ENCODE results near the gene SLC16A8. TPM values are rescaled to one million over a fixed set of nuclear protein-coding genes. Genes with fewer than 3 reads are reported as not detected.
"Not testable (repeated sequence)": the region's sequence is repeated elsewhere in the genome, so short reads cannot be mapped to it uniquely, and the experiment has no call there.

Gene SLC16A8
- total RNA-seq, 1 donor from 2014 or later = not detected

GRCh38 chr22:38089474-38089851, 5.5 kb upstream of the SLC16A8 start:
- intact Hi-C loops (cut with DNase I) = no loop called here
- DNase-seq (ENCODE audit: low spot score) = no peak

- no peak for DNase-seq (ENCODE audit: low spot score)
- intact Hi-C loops (cut with DNase I) = no loop called here
Observed at GRCh38 chr22:38088629-38089473, 4.9 kb upstream of the SLC16A8 start.

GRCh38 chr22:38087855-38088254, 3.9 kb upstream of the SLC16A8 start:
- DNase-seq (ENCODE audit: low spot score) = no peak
- intact Hi-C loops (cut with DNase I) = no loop called here

DNA sequence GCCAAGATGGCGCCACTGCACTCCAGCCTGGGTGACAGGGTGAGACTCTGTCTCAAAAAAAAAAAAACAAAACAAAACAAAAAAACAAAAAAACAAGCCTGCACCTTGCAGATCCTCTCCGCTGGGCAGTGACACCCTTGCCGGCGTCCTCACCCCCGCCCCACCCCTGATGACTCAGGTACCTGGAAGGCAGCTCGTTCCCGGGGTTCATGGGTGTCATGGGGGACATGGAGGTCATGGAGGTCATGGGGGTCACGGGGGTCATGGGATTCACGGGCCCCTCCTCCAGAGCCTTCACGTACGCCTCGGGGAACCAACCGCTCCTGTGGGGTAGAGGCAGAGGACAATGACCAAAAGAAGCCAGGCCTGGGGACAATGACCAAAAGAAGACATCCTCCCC, 3.0 kb upstream of the SLC16A8 start:
- DNase-seq (ENCODE audit: low spot score) = no peak

DNA sequence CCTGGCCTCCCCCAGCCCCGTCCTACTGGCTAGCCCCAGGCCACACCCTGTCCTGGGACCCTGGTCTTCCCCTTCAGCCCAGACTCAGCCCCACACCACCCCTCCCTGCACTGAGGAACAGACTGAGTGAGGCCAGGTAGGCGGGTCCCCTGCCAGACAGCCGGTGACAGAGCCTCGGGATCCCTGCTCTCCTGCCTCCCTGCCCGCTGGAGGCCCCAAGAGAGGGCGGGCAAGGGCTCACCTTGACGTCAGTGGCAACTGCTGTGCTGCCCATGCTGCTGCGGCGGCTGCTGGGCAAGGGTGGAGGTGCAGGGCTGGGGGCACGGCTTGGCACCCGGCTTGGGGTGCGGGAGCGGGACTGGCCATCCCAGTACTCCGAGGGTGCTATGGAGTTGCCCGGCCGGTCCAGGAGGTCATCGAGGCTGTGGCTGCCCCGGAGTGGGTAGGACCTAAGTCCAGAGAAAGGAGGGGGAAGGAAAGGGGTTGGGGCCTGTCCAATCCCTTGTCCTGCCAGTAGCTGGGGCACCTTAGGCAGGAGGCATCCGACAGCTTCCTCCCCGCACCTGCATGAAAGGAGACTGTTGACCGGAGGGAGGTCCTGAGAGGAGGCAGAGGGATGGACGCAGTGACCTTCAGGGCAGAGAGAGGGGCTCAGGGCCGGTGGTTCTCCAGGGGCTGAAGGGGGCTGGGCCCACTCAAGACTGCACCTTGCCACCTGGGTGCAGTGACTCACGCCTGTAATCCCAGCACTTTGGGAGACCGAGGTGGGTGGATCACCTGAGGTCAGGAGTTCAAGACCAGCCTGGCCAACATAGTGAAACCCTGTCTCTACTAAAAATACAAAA, 2.2 kb upstream of the SLC16A8 start:
- intact Hi-C loops (cut with DNase I) = no loop called here
- DNase-seq (ENCODE audit: low spot score) = no peak

More for the DNA sequence above, 3.0 kb upstream of the SLC16A8 start:
- intact Hi-C loops (cut with DNase I) = no loop called here

GRCh38 chr22:38085501-38085900, 1.5 kb upstream of the SLC16A8 start:
- no peak for DNase-seq (ENCODE audit: low spot score)
- intact Hi-C loops (cut with DNase I) = no loop called here

GRCh38 chr22:38085056-38085455, 1.1 kb upstream of the SLC16A8 start:
- intact Hi-C loops (cut with DNase I) = no loop called here

GRCh38 chr22:38082986-38083710, 836 bp downstream of the SLC16A8 start:
- no peak for DNase-seq (ENCODE audit: low spot score)
- intact Hi-C loops (cut with DNase I) = no loop called here

More at GRCh38 chr22:38085056-38085455, 1.1 kb upstream of the SLC16A8 start:
- DNase-seq (ENCODE audit: low spot score) = no peak

DNA sequence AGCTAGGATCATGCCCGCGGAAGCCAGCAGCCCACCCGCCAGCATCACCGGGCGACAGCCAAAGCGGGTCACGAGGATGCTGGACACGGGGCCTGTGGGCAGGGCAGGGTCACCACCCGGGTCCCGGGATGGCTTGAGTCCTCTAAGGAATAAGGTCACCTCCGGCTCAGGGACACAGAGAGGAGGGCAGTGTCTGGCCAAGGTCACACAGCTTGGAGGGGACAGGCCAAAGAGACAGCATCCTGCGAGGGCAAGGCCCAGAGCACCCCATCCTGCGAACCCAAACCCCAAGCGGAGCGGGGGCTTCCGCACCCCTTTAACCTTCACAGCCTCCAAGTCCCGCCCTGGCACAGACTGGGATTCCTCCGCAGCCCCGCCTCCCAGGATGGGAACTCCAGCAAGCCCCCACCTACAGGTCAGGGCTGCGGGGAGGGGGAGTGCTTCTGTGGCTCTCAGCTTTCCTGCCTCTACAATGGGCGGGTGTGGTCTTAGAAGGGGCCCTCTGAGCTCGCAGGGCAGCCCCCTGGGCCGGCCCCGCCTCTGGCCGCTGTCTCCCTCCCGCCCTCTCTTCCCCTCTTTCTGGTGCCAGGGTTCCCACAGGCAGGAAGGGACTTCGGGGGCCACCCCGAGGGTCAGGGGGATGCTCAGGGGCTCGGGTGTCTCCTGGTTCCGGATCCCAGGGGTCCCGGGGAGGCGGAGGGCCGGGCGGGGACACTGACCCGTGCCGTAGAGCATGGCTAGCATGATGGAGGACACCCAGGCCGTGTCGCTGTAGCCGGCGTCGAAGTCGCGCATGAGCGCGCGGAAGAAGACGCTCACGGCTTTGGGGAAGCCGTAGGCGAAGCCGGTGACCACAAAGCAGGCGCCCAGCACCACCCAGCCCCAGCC, 1.8 kb downstream of the SLC16A8 start:
- intact Hi-C loops (cut with DNase I) = no loop called here
- no peak for DNase-seq (ENCODE audit: low spot score)

- DNase-seq (ENCODE audit: low spot score) = no peak
- intact Hi-C loops (cut with DNase I) = no loop called here
Observed at GRCh38 chr22:38081636-38081940, 2.4 kb downstream of the SLC16A8 start.

DNA sequence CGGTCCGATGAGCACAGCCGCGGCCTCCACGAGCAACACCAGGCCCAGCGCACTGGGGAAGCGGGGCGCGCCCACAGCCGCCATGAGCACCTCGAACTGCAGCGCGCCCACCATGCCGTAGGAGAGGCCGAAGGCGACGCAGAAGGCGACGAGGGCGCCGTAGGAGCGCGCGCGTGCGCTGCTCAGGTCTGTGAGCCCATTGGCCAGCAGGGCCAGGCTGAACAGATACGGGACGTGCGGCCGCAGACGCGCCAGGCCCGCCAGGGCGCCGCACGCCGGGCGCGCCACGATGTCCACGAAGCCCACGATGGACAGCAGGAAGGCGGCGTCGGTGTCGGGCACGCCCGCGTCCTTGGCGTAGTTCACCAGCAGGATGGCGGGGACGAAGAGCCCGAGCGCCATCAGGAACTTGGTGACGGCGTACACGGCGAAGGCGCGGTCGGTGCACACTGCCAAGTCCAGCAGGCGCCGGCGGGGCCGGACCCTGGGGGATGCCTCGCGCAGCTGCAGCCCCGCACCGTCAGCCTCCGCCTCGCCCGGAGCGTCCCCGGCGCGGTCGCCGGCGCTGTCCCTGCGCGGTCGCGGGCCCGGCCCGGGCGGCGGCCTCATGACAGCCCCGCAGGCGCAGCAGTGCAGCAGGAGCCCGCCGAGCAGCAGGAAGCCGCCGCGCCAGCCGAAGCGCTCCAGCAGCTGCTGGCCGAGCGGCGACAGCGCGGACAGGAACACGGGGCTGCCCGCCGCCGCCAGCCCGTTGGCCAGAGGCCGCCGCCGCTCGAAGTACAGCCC, 2.9 kb downstream of the SLC16A8 start:
- intact Hi-C loops (cut with DNase I) = no loop called here

DNA sequence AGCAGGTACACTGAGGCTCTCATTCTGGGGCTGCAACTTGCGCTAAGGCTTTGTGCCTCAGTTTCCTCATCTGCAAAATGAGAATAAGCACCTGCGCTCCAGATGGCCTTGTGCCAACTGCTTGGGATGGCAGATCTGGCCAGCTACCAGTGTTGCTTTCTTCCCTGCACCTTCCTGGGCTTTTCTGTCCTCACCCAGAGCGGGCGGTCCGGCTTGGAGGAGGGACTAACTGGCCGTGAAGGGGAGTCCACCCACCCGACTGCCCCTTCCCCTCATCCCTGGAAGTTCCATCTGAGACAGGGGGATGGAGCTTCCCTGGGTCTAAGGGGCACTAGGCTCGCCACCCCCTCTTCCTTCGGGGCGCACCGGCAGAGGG, 3.5 kb downstream of the SLC16A8 start:
- intact Hi-C loops (cut with DNase I) = no loop called here
- DNase-seq (ENCODE audit: low spot score) = no peak

More for the DNA sequence above, 2.9 kb downstream of the SLC16A8 start:
- no peak for DNase-seq (ENCODE audit: low spot score)

DNA sequence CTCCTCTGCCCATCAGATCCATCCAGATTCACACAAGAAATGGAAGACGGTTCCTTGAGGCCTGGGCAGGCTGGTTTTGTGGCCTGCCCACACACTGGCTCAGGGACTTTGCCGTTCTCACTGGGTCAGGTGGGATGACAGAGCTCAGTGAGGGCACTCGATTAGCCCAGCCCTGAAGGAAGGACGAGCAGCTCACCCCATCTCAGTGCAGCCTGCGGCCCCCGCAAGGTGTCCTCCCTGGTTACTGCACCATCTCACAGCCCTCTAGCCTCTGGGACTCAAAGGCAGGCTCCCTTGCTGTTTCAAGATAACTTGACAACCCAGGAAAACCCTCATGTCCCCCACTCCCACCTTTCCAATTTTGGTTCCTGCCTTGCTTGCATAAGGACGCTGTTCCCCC, 4.2 kb downstream of the SLC16A8 start:
- DNase-seq (ENCODE audit: low spot score) = no peak
- intact Hi-C loops (cut with DNase I) = no loop called here

GRCh38 chr22:38079208-38079607, 4.8 kb downstream of the SLC16A8 start:
- intact Hi-C loops (cut with DNase I); DNase-seq (ENCODE audit: low spot score): not testable (repeated sequence)

DNA sequence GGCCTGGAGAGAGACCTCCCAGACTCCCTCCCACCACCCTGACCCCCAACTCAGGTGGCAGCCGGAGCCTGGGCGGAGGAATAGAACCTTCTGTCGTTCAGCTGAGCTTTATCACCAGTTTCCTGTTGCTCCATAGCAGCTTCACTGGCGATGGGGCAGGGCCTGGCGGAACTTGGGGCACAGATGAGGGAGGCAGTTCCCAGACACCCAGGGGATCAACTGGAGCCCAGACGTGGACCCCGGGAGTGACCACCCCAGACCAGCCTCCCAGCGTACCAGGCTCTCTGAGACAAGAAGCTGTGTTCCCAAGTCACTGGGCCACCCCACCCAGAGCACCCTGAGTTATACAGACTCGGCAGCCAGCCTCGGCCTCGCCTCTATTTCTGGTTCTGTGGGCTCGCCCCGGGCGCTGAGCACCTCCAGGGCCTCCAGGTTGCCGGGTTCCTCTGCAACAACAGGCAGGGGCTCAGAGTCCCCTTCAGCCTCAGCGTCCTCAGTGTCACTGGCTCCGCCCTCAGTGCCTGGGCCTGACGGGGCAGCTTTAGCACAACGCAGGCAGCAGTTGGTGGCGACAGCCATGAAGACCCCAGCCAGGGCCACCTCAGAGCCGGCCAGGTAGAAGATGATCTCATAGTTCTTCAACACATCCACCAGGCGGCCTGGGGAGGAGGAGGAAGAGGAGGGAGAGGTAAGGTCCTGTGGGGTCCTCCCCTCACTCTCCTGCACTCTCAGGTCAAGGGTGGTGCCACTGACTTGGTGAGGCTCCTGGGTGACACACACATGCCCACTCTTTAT, 5.7 kb downstream of the SLC16A8 start:
- DNase-seq (ENCODE audit: low spot score) = no peak
- intact Hi-C loops (cut with DNase I) = no loop called here

DNA sequence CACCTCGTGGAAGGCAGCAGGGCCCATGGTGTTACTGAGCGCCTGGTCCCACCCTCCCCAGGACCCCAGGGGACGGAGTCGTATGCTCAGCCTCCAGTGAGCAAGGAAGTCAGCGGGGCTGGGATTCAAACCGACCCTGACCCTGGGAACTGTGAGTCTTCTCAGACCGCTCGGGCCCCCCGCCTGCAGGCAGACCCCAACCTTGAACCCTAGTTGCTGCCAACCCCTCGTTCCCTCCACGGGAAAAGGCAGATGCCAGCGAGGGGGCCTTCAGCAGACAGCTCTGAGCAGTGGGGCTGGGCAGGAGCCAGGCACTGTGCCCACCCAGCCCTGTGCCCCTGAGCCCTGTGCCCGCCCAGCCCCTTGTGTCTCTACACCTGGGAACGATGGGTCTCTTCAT, 6.4 kb downstream of the SLC16A8 start:
- no peak for DNase-seq (ENCODE audit: low spot score)
- intact Hi-C loops (cut with DNase I) = no loop called here

- no peak for DNase-seq (ENCODE audit: low spot score)
- intact Hi-C loops (cut with DNase I) = no loop called here
Observed at GRCh38 chr22:38077096-38077495, 6.9 kb downstream of the SLC16A8 start.

GRCh38 chr22:38075961-38076360, 8.0 kb downstream of the SLC16A8 start:
- intact Hi-C loops (cut with DNase I) = no loop called here
- no peak for DNase-seq (ENCODE audit: low spot score)

Measured in cardiac septum (tissue), 1 donor.